GM18858 (cell line): Measurements from ENCODE around the gene R3HDM1.
"Not testable (repeated sequence)": the region's sequence is repeated elsewhere in the genome, so short reads cannot be mapped to it uniquely, and the experiment has no call there.

Experiments used
- ATAC-seq: cut with Tn5 transposase; IDR thresholded peaks from one replicate; pipeline ENCODE4 v1.9.1; 2021; ENCODE audit not compliant: unreplicated experiment

Gene R3HDM1

DNA sequence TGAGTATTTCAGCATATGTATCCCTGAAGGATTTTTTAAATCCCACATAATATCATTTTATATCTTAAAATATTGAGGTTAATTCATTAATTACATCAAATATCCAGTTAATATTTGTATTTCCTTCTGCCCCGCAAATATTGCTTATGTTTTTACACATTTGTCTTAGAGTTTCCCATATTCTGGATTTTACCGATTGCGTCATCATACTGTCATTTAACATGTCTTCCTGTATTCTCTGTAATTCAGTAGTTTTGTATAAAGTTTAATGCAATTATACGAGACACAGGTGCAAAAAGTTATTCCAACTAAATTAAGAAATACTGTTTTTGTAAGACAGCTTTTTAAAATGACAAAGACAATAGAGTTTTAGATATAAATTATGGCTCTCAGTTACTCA lies 176.9 kb downstream of the R3HDM1 start:
- no peak for ATAC-seq

DNA sequence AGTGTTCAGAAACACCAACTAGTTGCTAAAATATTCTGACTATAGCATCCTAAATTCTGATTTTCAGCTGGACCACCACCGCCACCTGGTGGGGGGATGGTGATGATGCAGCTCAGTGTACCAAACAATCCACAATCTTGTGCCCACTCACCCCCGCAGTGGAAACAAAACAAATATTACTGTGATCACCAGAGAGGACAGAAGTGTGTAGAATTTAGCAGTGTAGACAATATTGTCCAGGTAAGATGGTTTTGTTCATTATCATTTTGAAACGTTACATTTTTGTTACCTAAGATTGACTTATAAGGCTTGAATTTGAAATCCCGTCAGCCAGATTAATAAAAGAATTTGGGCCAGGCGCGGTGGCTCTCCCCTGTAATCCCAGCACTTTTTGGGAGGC lies 178.7 kb downstream of the R3HDM1 start:
- ATAC-seq, result no peak

DNA sequence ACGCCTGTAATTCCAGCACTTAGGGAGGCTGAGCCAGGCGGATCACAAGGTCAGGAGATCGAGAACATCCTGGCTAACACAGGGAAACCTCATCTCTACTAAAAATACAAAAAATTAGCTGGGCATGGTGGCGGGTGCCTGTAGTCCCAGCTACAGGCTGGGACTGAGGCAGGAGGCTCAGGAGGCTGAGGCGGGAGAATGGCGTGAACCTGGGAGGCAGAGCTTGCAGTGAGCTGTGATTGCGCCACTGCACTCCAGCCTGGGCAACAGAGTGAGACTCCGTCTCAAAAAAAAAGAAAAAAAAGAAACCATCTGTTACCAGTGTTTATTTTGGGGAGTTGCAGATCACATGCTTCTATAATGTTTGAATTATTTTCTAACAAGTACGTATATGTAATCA lies 183.8 kb downstream of the R3HDM1 start:
- not testable (repeated sequence) for ATAC-seq

DNA sequence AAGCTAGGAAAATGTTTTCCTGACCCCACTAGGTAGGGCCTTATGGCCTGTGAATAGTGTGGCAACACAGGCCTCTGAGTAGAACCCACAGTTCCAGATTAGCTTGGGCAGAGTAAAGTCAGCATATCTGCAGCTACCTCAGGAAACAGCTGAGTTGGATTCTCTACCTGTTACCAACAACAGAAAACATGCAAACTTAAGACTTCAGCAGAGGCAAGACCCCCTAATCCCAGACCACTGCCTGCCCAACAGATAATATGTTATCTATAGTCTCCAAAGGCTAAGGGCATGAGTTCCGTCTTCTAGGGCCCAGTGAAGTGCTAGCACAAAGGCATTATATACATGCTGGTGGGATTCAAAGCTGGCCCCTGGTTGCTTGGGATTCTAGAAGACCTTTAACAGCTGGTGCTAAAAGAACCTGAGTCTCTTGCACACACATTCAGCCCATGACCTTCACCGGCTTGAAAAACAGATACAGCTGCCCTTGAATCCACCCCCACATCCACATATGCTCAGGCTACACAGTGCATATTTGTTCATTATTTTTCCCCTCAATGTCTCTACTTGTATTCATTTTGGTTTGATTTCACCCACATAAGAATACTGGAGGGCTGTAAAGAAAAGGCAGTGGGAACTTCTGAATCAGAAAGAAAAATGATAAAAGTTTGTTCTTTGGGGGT lies 196.9 kb downstream of the R3HDM1 start:
- ATAC-seq, result no peak

GRCh38 chr2:135732561-135732960 lies 201.3 kb downstream of the R3HDM1 start:
- ATAC-seq, result no peak

- ATAC-seq, result no peak
Measured at GRCh38 chr2:135733045-135733444, 201.8 kb downstream of the R3HDM1 start.

DNA sequence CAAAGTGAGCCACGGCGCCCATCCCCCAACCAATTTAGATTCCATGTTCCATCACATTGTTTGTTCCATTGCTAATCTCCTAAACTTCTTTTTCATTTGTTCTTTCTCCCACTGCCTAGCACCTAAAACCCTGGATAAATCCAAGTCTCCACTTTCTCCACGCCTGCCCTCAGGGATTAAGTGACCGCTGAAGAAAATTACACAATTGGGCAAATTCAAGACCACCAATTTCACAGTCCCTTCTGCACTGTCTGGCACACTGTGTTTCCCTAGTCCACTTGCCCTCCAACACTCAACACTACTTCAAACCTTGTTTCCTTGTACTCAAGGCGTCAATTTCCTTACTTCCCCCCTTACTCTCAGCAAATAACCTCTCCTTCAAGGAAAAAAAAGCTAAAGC lies 205.3 kb downstream of the R3HDM1 start:
- ATAC-seq, result no peak

DNA sequence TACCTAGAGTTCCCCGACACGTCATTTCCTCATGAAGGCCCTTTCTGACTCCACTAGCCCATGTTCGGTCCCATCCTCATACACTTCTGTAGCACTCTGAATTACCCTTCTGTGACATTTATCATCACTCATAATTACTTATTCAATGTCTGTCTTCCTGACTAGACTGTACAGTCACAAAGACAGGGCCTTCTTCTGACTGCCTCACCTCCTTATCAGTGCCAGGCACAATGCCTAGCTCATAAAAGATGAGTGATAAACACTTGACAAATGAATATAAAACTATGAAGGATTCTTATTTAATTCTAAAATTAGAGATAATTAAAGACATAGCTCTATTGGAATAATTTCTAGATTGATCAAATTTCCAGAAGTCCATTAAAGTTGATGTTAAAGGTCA lies 208.9 kb downstream of the R3HDM1 start:
- ATAC-seq, result no peak

DNA sequence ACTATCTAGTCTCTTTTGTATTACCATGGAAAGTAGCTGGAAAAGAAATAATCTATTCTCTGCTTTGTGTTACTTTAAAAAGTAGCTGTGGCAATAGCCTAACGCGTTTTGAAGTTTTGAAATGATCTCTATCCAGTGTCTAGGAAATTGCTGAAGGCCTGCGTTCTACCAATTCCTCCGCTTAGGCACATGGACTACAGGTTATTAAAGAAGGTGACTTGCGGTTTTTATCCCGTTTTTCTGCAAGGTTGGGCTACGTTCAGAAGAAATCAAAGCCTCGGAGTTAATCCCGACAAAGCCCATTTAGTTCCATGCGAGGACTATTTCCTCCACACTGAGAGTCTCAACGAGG lies 209.7 kb downstream of the R3HDM1 start:
- ATAC-seq, result no peak

- ATAC-seq, result peak; percentile 85
Measured at GRCh38 chr2:135741395-135742324, 210.4 kb downstream of the R3HDM1 start, which contains the start of gene UBXN4. TSS of gene UBXN4 (plus strand) at chr2:135741855. CDS start at chr2:135741930, 75 bp downstream.

DNA sequence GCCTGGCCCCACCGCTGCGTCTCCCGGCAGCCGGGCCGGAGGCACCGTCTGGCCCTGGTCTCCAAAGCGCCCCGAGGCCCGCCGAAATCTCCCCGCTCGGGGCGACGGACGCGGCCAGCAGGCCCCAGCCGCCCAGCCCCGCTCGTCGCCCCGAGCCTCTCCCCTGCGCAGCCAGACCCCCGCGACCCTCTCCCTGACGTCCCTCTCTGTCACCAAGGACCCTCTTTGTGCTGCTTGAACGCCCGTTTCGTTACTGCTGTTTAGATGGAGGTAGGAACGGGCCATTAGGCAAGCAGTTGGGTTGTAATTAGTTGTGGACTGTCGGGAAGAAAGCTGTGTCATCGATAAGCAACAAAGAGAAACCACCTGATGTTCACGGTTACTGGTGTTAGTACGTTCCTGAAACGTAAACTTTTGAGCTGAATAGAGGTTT lies 211.1 kb downstream of the R3HDM1 start:
- ATAC-seq, result peak; percentile 5

DNA sequence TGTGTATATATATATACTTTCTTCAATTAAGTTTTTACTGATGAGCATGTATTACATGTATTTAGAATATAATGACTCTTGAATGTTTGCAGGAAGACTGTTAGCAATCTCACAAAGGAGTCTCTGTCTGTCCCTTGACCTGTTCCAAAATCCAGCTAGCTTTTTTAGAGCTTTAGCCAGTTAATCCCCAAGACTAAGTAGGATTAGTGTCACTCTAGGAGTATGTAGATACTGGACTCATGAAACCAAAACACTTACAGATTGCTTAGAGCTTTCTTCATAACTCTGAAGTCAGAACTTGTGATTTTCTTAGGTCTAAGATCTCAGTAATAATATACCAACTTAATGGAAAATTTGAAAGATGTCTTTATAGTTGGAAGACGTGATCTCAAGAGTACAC lies 212.6 kb downstream of the R3HDM1 start:
- ATAC-seq, result no peak

- peak; percentile 19 for ATAC-seq
Measured at GRCh38 chr2:135744760-135745314, 213.6 kb downstream of the R3HDM1 start.

DNA sequence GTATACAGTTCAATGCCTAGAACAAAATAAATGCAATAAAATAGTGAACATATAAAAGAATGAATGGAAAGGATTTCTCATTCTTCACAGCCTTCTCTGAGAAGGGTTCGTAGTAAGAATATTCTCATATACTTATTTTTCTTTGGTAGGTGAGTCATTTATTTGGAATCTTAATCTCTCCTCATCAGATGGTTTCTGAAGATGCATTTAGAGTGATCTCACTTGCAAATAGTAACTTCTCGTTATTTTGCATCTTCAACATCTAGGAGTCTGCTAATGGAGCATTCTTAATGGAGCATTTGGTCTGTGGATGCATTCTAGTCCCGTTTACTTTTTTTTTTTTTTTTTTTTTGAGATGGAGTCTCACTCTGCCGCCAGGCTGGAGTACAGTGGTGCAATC lies 214.3 kb downstream of the R3HDM1 start:
- ATAC-seq, result no peak

DNA sequence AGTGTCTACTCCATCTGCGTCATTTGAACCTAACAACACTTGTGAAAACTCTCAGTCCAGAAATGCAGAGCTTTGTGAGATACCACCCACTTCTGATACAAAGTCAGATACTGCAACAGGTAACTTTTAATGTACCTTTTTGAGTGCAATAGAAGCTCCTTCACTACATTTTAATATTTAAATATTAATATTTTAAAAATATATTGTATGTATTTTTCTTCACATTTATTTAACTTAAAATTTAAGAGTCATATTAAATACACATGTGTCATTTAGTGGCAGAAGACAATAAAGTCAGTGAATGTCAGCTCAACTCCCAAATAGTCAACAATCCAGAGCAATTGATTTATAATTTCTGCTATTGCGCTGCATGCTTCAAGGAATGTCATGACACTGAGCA lies 224.3 kb downstream of the R3HDM1 start:
- no peak for ATAC-seq

DNA sequence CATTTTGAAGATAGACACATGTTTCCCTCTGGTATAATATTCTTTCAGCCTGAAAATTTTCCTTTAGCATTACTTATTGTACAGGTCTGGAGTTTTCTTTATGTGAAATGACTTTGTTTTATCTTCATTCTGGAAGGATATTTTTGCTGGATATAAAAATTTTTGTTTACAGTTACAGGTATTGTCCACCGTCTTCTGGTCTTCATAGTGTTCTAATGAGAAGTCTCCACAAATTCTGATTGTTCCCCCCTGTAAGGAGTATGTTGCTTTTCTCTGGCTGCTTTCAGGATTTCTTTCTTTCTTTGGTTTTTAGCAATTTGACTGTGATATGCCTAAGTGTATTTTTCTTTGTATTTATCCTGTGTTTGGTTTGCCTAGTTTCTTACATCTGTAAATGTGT lies 225.4 kb downstream of the R3HDM1 start:
- ATAC-seq, result no peak

- ATAC-seq, result no peak
Measured at GRCh38 chr2:135762022-135762421, 230.7 kb downstream of the R3HDM1 start.

GRCh38 chr2:135762530-135762929 lies 231.2 kb downstream of the R3HDM1 start:
- no peak for ATAC-seq

GRCh38 chr2:135768863-135769262 lies 237.6 kb downstream of the R3HDM1 start:
- no peak for ATAC-seq

- no peak for ATAC-seq
Measured at GRCh38 chr2:135773319-135773718, 242.0 kb downstream of the R3HDM1 start.

- ATAC-seq, result no peak
Measured at GRCh38 chr2:135773917-135774316, 242.6 kb downstream of the R3HDM1 start.
